Bronchus fibroblast of lung (primary cell): Measurements from ENCODE around the gene TMEM98. TPM values are rescaled to one million over a fixed set of nuclear protein-coding genes. Genes with fewer than 3 reads are reported as not detected.

ENCODE experiments used
- total RNA-seq: library from RNA; depleted of rRNA; stranded (reverse); fragments of >200 nt; gene quantifications from 2 replicates; pipeline ENCODE4 v1.2.3, GENCODE V29; 2015

Gene TMEM98
- total RNA-seq, result 115 and 139 TPM in 2 replicates

GRCh38 chr17:32927724-32928585 lies at the start of gene TMEM98:
Gene TMEM98, plus strand, starts transcription at chr17:32928153. Its CDS starts 3,376 bp downstream, at chr17:32931529.

Other genes starting within 250 kb of the TMEM98 start
- 2.0 and 2.2 TPM in 2 replicates for gene MYO1D, start 51.0 kb upstream of the TMEM98 start, total RNA-seq
- gene SPACA3, start 63.7 kb downstream of the TMEM98 start, total RNA-seq, result not detected in 2 replicates